Neural progenitor cell (in vitro differentiated cells): ENCODE data around the gene SPATA13. TPM values are rescaled to one million over a fixed set of nuclear protein-coding genes. Genes with fewer than 3 reads are reported as not detected.

ENCODE experiments used
- DNase-seq: peaks from one replicate; pipeline ENCODE4 v3.0.0-alpha.2; 2016; ENCODE audit warnings: low spot score
- H2AFZ ChIP-seq: fragments of 200-600 bp; sonication (generic); replicated peaks from 2 replicates; pipeline ENCODE4 v1.6.1; 2016; ENCODE audit warnings: antibody characterized with exemption
- H3F3A ChIP-seq: fragments of 200-600 bp; sonication (generic); 2 replicates; pipeline ENCODE4 v1.6.1; 2016; ENCODE audit warnings: antibody characterized with exemption, low read depth
- H3K27ac ChIP-seq: fragments of 200-600 bp; sonication (generic); 2 replicates; pipeline ENCODE4 v1.5.1; 2016; ENCODE audit warnings: mild to moderate bottlenecking
- H3K27me3 ChIP-seq: fragments of 200-600 bp; sonication (generic); 2 replicates; pipeline ENCODE4 v1.6.1; 2016; ENCODE audit warnings: mild to moderate bottlenecking, moderate library complexity
- H3K36me3 ChIP-seq: fragments of 200-600 bp; sonication (generic); 2 replicates; pipeline ENCODE4 v1.5.1; 2016
- H3K4me1 ChIP-seq: fragments of 200-600 bp; sonication (generic); 2 replicates; pipeline ENCODE4 v1.6.1; 2016; ENCODE audit warnings: mixed run types
- H3K4me2 ChIP-seq: fragments of 200-600 bp; sonication (generic); 2 replicates; pipeline ENCODE4 v1.6.1; 2016
- H3K4me3 ChIP-seq: fragments of 200-600 bp; sonication (generic); 2 replicates; pipeline ENCODE4 v1.5.1; 2016
- H3K79me2 ChIP-seq: fragments of 200-600 bp; sonication (generic); 2 replicates; pipeline ENCODE4 v1.6.1; 2016; ENCODE audit warnings: low read depth
- H3K9ac ChIP-seq: fragments of 200-600 bp; sonication (generic); 2 replicates; pipeline ENCODE4 v1.6.1; 2016
- H3K9me3 ChIP-seq: fragments of 200-600 bp; sonication (generic); 2 replicates; pipeline ENCODE4 v1.5.1; 2016; ENCODE audit warnings: low read depth
- H4K20me1 ChIP-seq: fragments of 200-600 bp; sonication (generic); 2 replicates; pipeline ENCODE4 v1.6.1; 2016; ENCODE audit warnings: low read depth
- H3K27ac Mint-ChIP-seq: 3 replicates; pipeline ENCODE4 v1.8.0; 2021; ENCODE audit warnings: mixed read lengths
- H3K27me3 Mint-ChIP-seq: 2 replicates; pipeline ENCODE4 v1.8.0; 2022; ENCODE audit warnings: low read depth, mild to moderate bottlenecking, inconsistent platforms, moderate library complexity, mixed read lengths; ENCODE audit not compliant: insufficient read depth
- H3K36me3 Mint-ChIP-seq: 3 replicates; pipeline ENCODE4 v1.8.0; 2021; ENCODE audit warnings: mixed read lengths
- H3K4me1 Mint-ChIP-seq: 3 replicates; pipeline ENCODE4 v1.8.0; 2021; ENCODE audit warnings: mixed read lengths
- H3K4me3 Mint-ChIP-seq: 3 replicates; pipeline ENCODE4 v1.8.0; 2021; ENCODE audit warnings: mild to moderate bottlenecking, moderate library complexity, mixed read lengths
- H3K9me3 Mint-ChIP-seq: 3 replicates; pipeline ENCODE4 v1.8.0; 2020; ENCODE audit warnings: mixed read lengths
- EZH2 ChIP-seq: fragments of 200-600 bp; sonication (generic); IDR thresholded peaks from 2 replicates; pipeline ENCODE4 v1.6.1; 2017; ENCODE audit warnings: antibody characterized with exemption, mild to moderate bottlenecking, moderate library complexity
- EZH2phosphoT487 ChIP-seq: fragments of 200-600 bp; sonication (generic); IDR thresholded peaks from 2 replicates; pipeline ENCODE4 v1.6.1; 2017; ENCODE audit warnings: antibody characterized with exemption
- total RNA-seq: library from RNA; depleted of rRNA; stranded (reverse); fragments of >200 nt; gene quantifications from 2 replicates; pipeline ENCODE4 v1.2.3, GENCODE V29; 2015; ENCODE audit warnings: low replicate concordance
- TF ChIP-seq, protein P1 (sequence below): fragments of 200-600 bp; sonication (generic); IDR thresholded peaks from 2 replicates; pipeline ENCODE4 v1.5.1; 2017; ENCODE audit warnings: antibody characterized with exemption, mild to moderate bottlenecking

SPATA13 gene
- total RNA-seq, 1 donor from 2014 or later, result 15.9 TPM

DNA sequence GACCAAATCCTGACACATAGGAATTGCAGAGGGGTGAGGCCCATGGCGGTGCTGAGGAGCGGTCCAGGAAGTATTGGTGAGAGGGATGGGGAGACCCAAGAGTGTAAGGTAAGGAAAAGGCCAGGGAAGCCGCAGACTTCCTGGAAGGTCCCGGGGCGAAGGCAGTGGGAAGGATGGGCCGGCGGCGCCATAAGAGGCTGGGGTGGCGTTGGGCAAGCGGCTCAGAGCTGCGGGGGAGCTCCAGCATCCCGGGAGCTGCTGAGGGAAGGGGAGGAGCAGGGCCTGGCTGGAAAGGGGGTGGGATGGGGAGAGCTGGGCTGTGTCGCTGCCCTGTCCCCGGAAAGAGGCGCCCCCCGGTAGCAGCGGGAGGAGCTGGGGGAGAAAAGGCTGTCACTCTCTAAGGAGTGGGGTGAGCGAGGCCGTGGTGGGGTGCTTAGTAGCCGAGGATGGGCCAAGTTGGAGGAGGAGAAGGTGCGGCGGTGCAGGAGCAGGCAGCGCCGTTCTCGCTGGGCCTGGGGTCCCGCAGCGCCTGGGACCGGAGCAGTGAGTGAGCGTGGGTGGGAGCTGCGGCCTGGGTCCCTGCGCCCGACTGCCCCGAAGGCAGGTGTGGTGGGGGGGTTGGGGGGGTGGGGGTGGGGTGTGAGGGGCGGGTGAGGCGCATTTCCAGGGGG, 179.6 kb downstream of the SPATA13 start:
- TF ChIP-seq EZH2phosphoT487, result no peak
- H3K27me3 ChIP-seq, result no peaks in the 10 kb centered on the region
- no peak overlapping the region for H3K27ac Mint-ChIP-seq
- H3K4me3 Mint-ChIP-seq, result no peak overlapping the region
- no peaks in the 10 kb centered on the region for H3K36me3 ChIP-seq
- no peak overlapping the region for H2AFZ ChIP-seq
- H3K4me2 ChIP-seq, result no peak overlapping the region
- no peak overlapping the region for H3K4me3 ChIP-seq
- H3K27ac ChIP-seq, result no peak overlapping the region
- no peaks in the 10 kb centered on the region for H3K4me1 ChIP-seq
- no peaks in the 10 kb centered on the region for H3K79me2 ChIP-seq
- peaks cover 8% of the 10 kb centered on the region for H3K27me3 Mint-ChIP-seq
- no peaks in the 10 kb centered on the region for H3K9me3 ChIP-seq
- no peaks in the 10 kb centered on the region for H3F3A ChIP-seq
- no peak overlapping the region for H3K9ac ChIP-seq
- DNase-seq, result no peak
- H3K9me3 Mint-ChIP-seq, result peaks cover 7% of the 10 kb centered on the region
- no peaks in the 10 kb centered on the region for H3K4me1 Mint-ChIP-seq
- no peaks in the 10 kb centered on the region for H4K20me1 ChIP-seq
- no peaks in the 10 kb centered on the region for H3K36me3 Mint-ChIP-seq

DNA sequence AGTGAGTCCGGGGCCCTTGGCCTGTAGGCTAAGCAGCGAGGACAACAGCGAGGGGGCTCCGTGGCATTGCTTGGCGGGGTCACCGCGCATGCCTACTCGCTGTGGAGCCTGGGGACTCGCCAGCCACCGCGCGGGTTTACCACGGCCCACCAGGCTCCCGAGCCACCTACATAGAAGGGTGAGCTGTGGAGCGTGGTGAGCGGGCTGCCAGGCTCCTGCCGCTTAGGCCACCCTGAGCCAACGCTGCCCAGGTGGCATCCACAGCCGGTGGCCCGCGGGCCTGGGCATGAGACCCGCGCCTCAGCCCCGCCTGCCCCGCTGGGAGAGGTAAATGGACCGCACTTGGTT, 180.1 kb downstream of the SPATA13 start:
- Histone ChIP-seq H4K20me1 (no peaks in the 10 kb centered on the region), H3K79me2 (no peaks in the 10 kb centered on the region), H3K4me1 (no peaks in the 10 kb centered on the region), H3K9me3 (no peaks in the 10 kb centered on the region), H3K36me3 (no peaks in the 10 kb centered on the region), H3K9ac (no peak overlapping the region), H2AFZ (no peak overlapping the region), H3K4me3 (no peak overlapping the region), H3K4me2 (no peak overlapping the region), H3F3A (no peaks in the 10 kb centered on the region), H3K27ac (no peak overlapping the region), H3K27me3 (no peaks in the 10 kb centered on the region)
- TF ChIP-seq EZH2phosphoT487, result no peak
- TF ChIP-seq, protein P1, sequence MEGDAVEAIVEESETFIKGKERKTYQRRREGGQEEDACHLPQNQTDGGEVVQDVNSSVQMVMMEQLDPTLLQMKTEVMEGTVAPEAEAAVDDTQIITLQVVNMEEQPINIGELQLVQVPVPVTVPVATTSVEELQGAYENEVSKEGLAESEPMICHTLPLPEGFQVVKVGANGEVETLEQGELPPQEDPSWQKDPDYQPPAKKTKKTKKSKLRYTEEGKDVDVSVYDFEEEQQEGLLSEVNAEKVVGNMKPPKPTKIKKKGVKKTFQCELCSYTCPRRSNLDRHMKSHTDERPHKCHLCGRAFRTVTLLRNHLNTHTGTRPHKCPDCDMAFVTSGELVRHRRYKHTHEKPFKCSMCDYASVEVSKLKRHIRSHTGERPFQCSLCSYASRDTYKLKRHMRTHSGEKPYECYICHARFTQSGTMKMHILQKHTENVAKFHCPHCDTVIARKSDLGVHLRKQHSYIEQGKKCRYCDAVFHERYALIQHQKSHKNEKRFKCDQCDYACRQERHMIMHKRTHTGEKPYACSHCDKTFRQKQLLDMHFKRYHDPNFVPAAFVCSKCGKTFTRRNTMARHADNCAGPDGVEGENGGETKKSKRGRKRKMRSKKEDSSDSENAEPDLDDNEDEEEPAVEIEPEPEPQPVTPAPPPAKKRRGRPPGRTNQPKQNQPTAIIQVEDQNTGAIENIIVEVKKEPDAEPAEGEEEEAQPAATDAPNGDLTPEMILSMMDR, result no peak
- TF ChIP-seq EZH2, result no peak
- Mint-ChIP-seq H3K4me1 (no peaks in the 10 kb centered on the region), H3K27ac (no peak overlapping the region), H3K36me3 (no peaks in the 10 kb centered on the region), H3K4me3 (no peak overlapping the region), H3K27me3 (peaks cover 8% of the 10 kb centered on the region), H3K9me3 (peaks cover 7% of the 10 kb centered on the region)
- no peak for DNase-seq

DNA sequence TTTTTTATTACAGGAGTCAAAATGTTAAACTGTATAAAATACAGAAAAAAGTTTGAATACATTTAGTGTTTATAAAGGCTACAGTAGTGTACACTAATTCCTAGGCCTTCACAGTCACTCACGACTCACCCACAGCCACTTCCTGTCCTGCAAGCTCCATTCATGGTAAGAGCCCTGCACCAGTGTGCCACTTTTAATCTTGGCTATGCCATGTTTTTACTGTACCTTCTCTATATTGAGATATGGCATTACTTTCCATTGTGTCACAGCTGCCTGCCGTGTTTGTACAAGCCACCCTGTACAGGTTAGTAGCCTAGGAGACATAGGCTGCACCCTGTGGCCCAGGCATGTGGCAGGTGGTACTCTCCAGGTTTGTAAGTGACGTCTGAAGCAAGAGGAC, 180.9 kb downstream of the SPATA13 start:
- H3K9me3 ChIP-seq, result no peaks in the 10 kb centered on the region
- peaks cover 5% of the 10 kb centered on the region for H3K9me3 Mint-ChIP-seq
- no peaks in the 10 kb centered on the region for H3K36me3 ChIP-seq
- no peak overlapping the region for H3K9ac ChIP-seq
- peaks cover 4% of the 10 kb centered on the region for H3K27me3 Mint-ChIP-seq
- H3K27ac ChIP-seq, result no peak overlapping the region
- H3F3A ChIP-seq, result no peaks in the 10 kb centered on the region
- H3K4me3 ChIP-seq, result no peak overlapping the region
- no peaks in the 10 kb centered on the region for H3K4me1 Mint-ChIP-seq
- no peak for DNase-seq
- H3K79me2 ChIP-seq, result no peaks in the 10 kb centered on the region
- H3K4me1 ChIP-seq, result no peaks in the 10 kb centered on the region
- H3K4me2 ChIP-seq, result no peak overlapping the region
- TF ChIP-seq, protein P1, result no peak
- TF ChIP-seq EZH2phosphoT487, result no peak
- TF ChIP-seq EZH2, result no peak
- no peaks in the 10 kb centered on the region for H4K20me1 ChIP-seq
- no peak overlapping the region for H3K27ac Mint-ChIP-seq
- H3K4me3 Mint-ChIP-seq, result no peak overlapping the region
- H3K27me3 ChIP-seq, result no peaks in the 10 kb centered on the region
- no peak overlapping the region for H2AFZ ChIP-seq
- H3K36me3 Mint-ChIP-seq, result no peaks in the 10 kb centered on the region

DNA sequence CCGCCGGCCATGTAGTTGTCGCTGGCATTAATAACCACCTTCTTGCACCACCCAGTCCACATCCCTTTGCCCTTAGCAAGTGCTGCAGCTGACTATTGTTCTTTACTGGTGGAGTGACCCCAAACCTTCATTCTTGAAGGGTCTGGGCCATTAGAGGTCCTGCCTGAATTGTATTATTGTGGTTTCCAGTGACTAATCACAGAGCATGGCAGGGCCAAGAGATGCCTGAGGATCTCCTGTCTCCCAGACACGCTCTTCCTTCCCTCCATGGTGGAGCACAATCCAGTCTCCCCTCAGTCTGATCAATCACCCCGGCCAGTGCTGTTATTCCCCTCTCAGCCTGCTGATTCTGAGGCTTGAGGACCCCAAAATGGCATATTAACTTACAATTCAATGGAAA, 187.9 kb downstream of the SPATA13 start:
- Mint-ChIP-seq H3K4me3 (no peak overlapping the region), H3K27ac (no peak overlapping the region), H3K9me3 (no peaks in the 10 kb centered on the region), H3K4me1 (no peaks in the 10 kb centered on the region), H3K27me3 (no peaks in the 10 kb centered on the region), H3K36me3 (no peaks in the 10 kb centered on the region)
- no peak for DNase-seq
- Histone ChIP-seq H3K36me3 (no peaks in the 10 kb centered on the region), H2AFZ (no peak overlapping the region), H3K9ac (no peak overlapping the region), H3F3A (no peaks in the 10 kb centered on the region), H3K27me3 (no peaks in the 10 kb centered on the region), H4K20me1 (no peaks in the 10 kb centered on the region), H3K4me3 (no peak overlapping the region), H3K9me3 (no peaks in the 10 kb centered on the region), H3K27ac (no peak overlapping the region), H3K4me1 (no peaks in the 10 kb centered on the region), H3K4me2 (no peak overlapping the region), H3K79me2 (no peaks in the 10 kb centered on the region)
- no peak for TF ChIP-seq EZH2
- TF ChIP-seq, protein P1, result no peak
- no peak for TF ChIP-seq EZH2phosphoT487
